HAP-1 (cell line): ENCODE data around the gene EPB41.

ENCODE experiments used
- DNase-seq, 2 experiments: peaks; one replicate each; pipeline ENCODE4 v3.0.0-alpha.2; 2016 to 2020; ENCODE audit warnings: low spot score in 2 of 2
- H3K27me3 ChIP-seq: fragments of 250-450 bp; sonication (Bioruptor Pico); 2 replicates; pipeline ENCODE4 v1.5.1; 2020; ENCODE audit warnings: low read depth, mild to moderate bottlenecking, moderate library complexity
- H3K36me3 ChIP-seq: fragments of 250-450 bp; sonication (Bioruptor Pico); replicated peaks from 2 replicates; pipeline ENCODE4 v1.5.1; 2020; ENCODE audit warnings: mild to moderate bottlenecking
- H3K4me1 ChIP-seq: fragments of 250-450 bp; sonication (Bioruptor Pico); 2 replicates; pipeline ENCODE4 v1.5.1; 2020; ENCODE audit warnings: mild to moderate bottlenecking
- H3K4me3 ChIP-seq: fragments of 250-450 bp; sonication (Bioruptor Pico); 2 replicates; pipeline ENCODE4 v1.5.1; 2020; ENCODE audit warnings: mild to moderate bottlenecking, moderate library complexity
- H3K9me3 ChIP-seq: fragments of 250-450 bp; sonication (Bioruptor Pico); 2 replicates; pipeline ENCODE4 v1.5.1; 2020; ENCODE audit warnings: mild to moderate bottlenecking, moderate library complexity
- in situ Hi-C: fragments of 300-500 bp; cut with MboI; formaldehyde crosslinking; loops from 3 replicates; pipeline ENCODE4 v1.14.3; 2020; ENCODE audit warnings: low sequenced_read_pairs, inconsistent platforms, mixed read lengths

The EPB41 gene

GRCh38 chr1:28983509-28984310 lies 69.3 kb downstream of the EPB41 start:
- Histone ChIP-seq H3K36me3 (no peaks in the 10 kb centered on the region; the same call in 1 of the 2 replicates), H3K4me3 (no peak overlapping the region), H3K9me3 (no peaks in the 10 kb centered on the region; the same call in 1 of the 2 replicates), H3K4me1 (no peaks in the 10 kb centered on the region), H3K27me3 (no peaks in the 10 kb centered on the region)
- no peak for DNase-seq
- in situ Hi-C loops, result no loop called here

- Histone ChIP-seq H3K36me3 (no peaks in the 10 kb centered on the region; the same call in 1 of the 2 replicates), H3K9me3 (no peaks in the 10 kb centered on the region; the same call in 1 of the 2 replicates), H3K27me3 (no peaks in the 10 kb centered on the region), H3K4me3 (no peak overlapping the region), H3K4me1 (no peaks in the 10 kb centered on the region)
- in situ Hi-C loops, result no loop called here
- DNase-seq, result no peak
Observed at GRCh38 chr1:28984311-28984684, 69.9 kb downstream of the EPB41 start.

DNA sequence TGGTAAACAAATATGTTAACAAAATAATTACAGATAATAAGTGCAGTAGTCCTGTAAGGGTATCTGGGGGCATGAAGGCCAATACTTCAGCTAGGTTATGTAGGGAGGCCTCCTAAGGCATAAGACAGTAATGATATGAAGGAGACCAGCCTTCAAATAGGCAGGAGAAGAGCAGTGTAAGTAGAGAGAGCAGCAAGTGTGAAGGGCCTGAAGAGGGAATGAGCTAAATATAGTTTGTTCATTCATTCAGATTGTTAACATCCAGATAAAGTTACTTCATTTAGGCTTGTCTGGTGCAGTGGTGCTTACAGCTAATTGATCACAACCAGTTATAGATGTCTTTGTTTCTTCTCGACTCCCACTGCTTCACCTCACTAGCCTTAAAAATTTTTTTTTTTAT lies 71.1 kb downstream of the EPB41 start:
- H3K4me3 ChIP-seq, result no peak overlapping the region
- no peaks in the 10 kb centered on the region for H3K27me3 ChIP-seq
- H3K4me1 ChIP-seq, result no peaks in the 10 kb centered on the region
- in situ Hi-C loops, result no loop called here
- H3K9me3 ChIP-seq, result no peaks in the 10 kb centered on the region; the same call in 1 of the 2 replicates
- no peak for DNase-seq
- H3K36me3 ChIP-seq, result no peaks in the 10 kb centered on the region; the same call in 1 of the 2 replicates

- no peak overlapping the region for H3K4me3 ChIP-seq
- in situ Hi-C loops, result no loop called here
- H3K4me1 ChIP-seq, result no peaks in the 10 kb centered on the region
- no peaks in the 10 kb centered on the region for H3K27me3 ChIP-seq
- no peaks in the 10 kb centered on the region; the same call in 1 of the 2 replicates for H3K9me3 ChIP-seq
- H3K36me3 ChIP-seq, result no peaks in the 10 kb centered on the region; the same call in 1 of the 2 replicates
- DNase-seq, result no peak
Observed at GRCh38 chr1:28986306-28986910, 72.0 kb downstream of the EPB41 start.

DNA sequence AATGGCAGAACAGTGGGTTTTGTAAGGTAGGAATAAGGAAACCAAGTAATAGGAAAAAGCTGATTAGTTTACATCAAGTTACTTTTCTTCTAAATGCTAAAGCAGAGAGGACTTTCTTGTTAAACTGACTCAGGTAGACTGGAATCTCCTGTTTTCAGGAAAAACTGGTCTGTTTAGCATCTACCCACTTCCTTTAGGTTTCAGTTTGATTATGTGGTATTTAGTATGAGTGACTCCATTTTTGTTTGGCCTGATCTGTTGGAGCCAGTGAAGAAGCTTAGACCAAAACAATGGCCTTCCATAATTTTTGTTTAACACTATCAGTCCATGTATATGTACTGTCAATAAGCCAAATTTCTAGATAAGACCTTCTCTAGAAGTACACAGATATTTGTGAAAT lies 88.4 kb downstream of the EPB41 start:
- peaks cover 20% of the 10 kb centered on the region for H3K4me1 ChIP-seq
- no peak overlapping the region for H3K4me3 ChIP-seq
- no peaks in the 10 kb centered on the region for H3K9me3 ChIP-seq
- no peak for DNase-seq
- no peaks in the 10 kb centered on the region for H3K27me3 ChIP-seq
- in situ Hi-C loops, result no loop called here
- H3K36me3 ChIP-seq, result no peaks in the 10 kb centered on the region; the same call in 1 of the 2 replicates

- Histone ChIP-seq H3K4me3 (no peak overlapping the region), H3K27me3 (no peaks in the 10 kb centered on the region), H3K36me3 (no peaks in the 10 kb centered on the region; the same call in 1 of the 2 replicates), H3K9me3 (no peaks in the 10 kb centered on the region), H3K4me1 (peaks cover 20% of the 10 kb centered on the region)
- in situ Hi-C loops, result no loop called here
- no peak for DNase-seq
Observed at GRCh38 chr1:29004288-29004687, 89.9 kb downstream of the EPB41 start.

DNA sequence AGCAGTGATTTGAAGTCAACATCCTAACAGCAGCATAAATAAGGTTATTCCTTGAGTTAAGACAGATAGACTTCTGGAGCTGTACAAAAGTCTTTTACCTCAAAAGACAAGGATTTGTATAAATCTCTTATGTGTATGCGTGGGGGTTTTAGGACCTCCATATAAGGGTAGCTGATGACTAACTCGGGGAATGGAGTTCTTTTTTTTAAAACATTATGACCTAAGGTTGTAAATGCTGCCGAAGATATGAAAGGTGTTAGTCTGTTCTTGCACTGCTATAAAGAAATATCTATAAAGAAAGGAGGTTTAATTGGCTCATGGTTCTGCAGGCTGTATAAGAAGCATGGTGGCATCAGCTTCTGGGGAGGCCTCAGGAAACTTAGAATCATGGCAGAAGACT lies 90.4 kb downstream of the EPB41 start:
- Histone ChIP-seq H3K4me3 (no peak overlapping the region), H3K27me3 (no peaks in the 10 kb centered on the region), H3K9me3 (no peaks in the 10 kb centered on the region), H3K36me3 (no peaks in the 10 kb centered on the region; the same call in 1 of the 2 replicates), H3K4me1 (peaks cover 20% of the 10 kb centered on the region)
- in situ Hi-C loops, result no loop called here
- DNase-seq, result no peak

DNA sequence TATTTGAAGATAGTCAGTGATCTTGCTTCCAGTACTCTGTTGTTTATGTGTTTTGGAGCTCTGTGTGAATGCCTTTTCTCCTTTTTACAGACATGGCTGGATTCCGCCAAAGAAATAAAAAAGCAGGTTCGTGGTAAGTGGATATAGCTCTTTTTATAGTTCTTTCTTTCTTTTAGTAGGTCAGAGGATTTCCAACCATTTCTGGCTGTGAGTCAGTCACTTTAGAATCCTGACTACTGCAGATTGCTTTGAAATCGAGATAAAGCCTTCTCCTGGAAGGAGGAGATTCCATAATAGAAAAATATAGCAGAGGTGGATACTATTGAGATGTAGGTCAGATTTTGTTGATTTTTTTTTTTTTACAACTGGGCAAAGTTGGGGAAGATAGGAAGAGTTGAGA lies 97.4 kb downstream of the EPB41 start:
- DNase-seq, result no peak
- no peaks in the 10 kb centered on the region for H3K9me3 ChIP-seq
- in situ Hi-C loops, result no loop called here
- peaks cover 3% of the 10 kb centered on the region; the same call in 1 of the 2 replicates for H3K36me3 ChIP-seq
- no peaks in the 10 kb centered on the region for H3K4me1 ChIP-seq
- H3K27me3 ChIP-seq, result no peaks in the 10 kb centered on the region
- H3K4me3 ChIP-seq, result no peak overlapping the region

DNA sequence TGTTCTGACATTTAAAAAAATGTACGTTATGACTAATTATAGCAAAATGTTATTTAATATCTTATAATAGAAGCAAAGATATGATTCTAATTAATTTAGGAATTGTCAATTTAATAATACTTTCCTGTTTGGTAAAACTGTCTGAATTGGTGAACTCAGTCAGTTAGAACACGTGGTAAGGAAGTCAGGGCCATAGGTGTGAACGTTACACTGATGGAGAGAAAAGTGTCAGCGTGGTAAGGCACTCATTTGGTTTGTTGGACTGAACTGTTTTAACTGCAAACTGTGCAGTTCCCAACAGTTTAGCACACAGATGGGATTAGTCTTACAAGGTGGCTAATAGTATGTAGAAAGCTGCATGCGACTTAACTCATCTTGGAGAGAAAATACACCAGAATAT lies 102.9 kb downstream of the EPB41 start:
- H3K4me1 ChIP-seq, result no peaks in the 10 kb centered on the region
- DNase-seq, result no peak
- in situ Hi-C loops, result no loop called here
- H3K27me3 ChIP-seq, result no peaks in the 10 kb centered on the region
- no peak overlapping the region for H3K4me3 ChIP-seq
- peaks cover 3% of the 10 kb centered on the region; the same call in 1 of the 2 replicates for H3K36me3 ChIP-seq
- H3K9me3 ChIP-seq, result no peaks in the 10 kb centered on the region

- Histone ChIP-seq H3K9me3 (no peaks in the 10 kb centered on the region), H3K4me1 (no peaks in the 10 kb centered on the region), H3K27me3 (no peaks in the 10 kb centered on the region), H3K4me3 (no peak overlapping the region), H3K36me3 (peaks cover 3% of the 10 kb centered on the region; the same call in 1 of the 2 replicates)
- in situ Hi-C loops, result no loop called here
- no peak for DNase-seq
Observed at GRCh38 chr1:29017975-29018712, 103.8 kb downstream of the EPB41 start.

DNA sequence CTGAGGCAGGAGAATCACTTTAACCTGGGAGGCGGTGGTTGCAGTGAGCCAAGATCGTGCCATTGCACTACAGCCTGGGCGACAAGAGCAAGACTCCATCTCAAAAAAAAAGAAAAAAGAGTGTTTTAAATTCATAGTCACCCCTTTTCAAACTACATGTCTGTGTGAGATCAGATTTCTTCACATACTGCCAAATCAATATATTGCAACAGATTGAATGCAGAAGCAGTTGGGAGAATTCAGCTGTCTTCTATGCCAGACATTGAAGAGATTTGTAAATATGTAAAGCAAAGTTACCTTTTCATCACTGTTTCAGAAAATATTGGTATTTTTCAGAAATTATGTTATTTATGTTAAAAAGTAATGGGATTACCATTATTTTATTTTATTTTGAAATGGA lies 108.3 kb downstream of the EPB41 start:
- H3K27me3 ChIP-seq, result no peaks in the 10 kb centered on the region
- in situ Hi-C loops, result no loop called here
- H3K36me3 ChIP-seq, result no peaks in the 10 kb centered on the region
- no peaks in the 10 kb centered on the region for H3K4me1 ChIP-seq
- no peak for DNase-seq
- no peaks in the 10 kb centered on the region for H3K9me3 ChIP-seq
- no peak overlapping the region for H3K4me3 ChIP-seq

- Histone ChIP-seq H3K9me3 (no peaks in the 10 kb centered on the region), H3K36me3 (peaks cover 6% of the 10 kb centered on the region; the same call in 1 of the 2 replicates), H3K4me1 (no peaks in the 10 kb centered on the region), H3K4me3 (no peak overlapping the region), H3K27me3 (no peaks in the 10 kb centered on the region)
- DNase-seq, result no peak
- in situ Hi-C loops, result loop anchor here (5.0 kb wide), 2 partner anchors 147 to 247 kb away; no protein-coding TSS in a partner anchor
Observed at GRCh38 chr1:29029667-29030066, 115.3 kb downstream of the EPB41 start.

DNA sequence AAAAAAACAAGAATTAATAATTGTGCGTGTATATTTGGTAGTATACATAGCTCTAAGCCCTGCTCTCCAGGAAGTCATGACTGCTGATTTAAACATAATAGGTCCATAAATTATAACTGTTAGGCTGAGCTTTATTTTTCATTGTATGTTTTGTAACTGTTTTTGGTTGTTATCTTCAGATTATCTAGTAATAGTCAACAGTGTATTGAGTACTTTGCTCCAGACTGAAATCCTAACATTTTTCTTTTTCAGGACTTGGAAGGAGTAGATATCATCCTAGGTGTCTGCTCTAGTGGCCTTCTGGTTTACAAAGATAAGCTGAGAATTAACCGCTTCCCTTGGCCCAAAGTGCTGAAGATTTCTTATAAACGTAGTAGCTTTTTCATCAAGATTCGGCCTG lies 118.5 kb downstream of the EPB41 start:
- H3K4me3 ChIP-seq, result no peak overlapping the region
- H3K36me3 ChIP-seq, result peaks cover 16% of the 10 kb centered on the region
- in situ Hi-C loops, result loop anchor here (5.0 kb wide), 2 partner anchors 151 to 251 kb away; no protein-coding TSS in a partner anchor
- no peaks in the 10 kb centered on the region for H3K27me3 ChIP-seq
- no peaks in the 10 kb centered on the region for H3K4me1 ChIP-seq
- no peaks in the 10 kb centered on the region for H3K9me3 ChIP-seq
- no peak for DNase-seq
